Right ventricle myocardium inferior (tissue), 1 donor: ENCODE measurements around the gene ZBTB7C. TPM values are rescaled to one million over a fixed set of nuclear protein-coding genes. Genes with fewer than 3 reads are reported as not detected.

Experiments used
- ATAC-seq: fragments of 200-7000 bp; cut with Tn5 transposase; one replicate; pipeline ENCODE4 v1.9.1; 2020; ENCODE audit warnings: mild to moderate bottlenecking, moderate library complexity
- DNase-seq: peaks from one replicate; pipeline ENCODE4 v3.0.0; 2021; ENCODE audit errors: missing footprints
- intact Hi-C: fragments of 100-400 bp; cut with DNase I; formaldehyde crosslinking; loops from one replicate; pipeline ENCODE4 v1.11.0; 2022
- total RNA-seq: library from RNA; stranded (reverse); fragmentation: NEBNext Ultra II Directional; extraction: Animal tissue kit (Norgen Biotek cat#: 25700); gene quantifications from one replicate; pipeline ENCODE4 v1.2.1, GENCODE V29; 2021
- donor health status: DM: no; HTN: yes; CAD: no; lungs with severe emphysema.

Gene ZBTB7C
- total RNA-seq, 1 donor from 2014 or later: 3.2 TPM

DNA sequence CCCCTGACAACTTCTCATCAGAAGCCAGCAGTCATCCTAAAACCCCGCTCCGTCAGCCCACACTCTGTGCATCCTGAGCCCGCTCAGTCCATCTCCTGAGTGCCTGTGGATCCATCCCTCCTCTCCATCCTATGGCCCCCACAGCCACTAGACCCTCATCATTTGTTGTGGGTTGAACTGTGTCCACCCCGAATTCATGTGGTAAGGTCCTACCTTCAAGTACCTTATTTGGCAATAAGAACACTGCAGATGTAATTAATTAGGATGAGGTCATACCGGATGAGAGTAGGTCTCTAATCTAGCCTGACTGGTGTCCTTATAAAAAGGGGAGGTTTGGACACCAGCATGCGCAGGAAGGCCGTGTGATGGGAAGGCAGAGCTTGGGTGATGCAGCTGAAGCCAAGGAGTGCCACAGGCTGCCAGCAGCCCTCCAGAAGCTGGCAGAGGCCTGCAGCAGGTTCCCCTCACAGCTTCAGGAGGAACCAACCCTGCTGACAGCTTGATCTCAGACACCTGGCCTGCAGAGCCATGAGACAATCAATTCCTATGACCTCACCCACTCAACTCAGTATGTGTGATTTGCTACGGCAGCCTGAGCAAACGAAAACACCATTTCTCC is 192.4 kb downstream of the ZBTB7C start:
- intact Hi-C loops: loop anchor here (5.0 kb wide), 1 partner anchor 79 kb away; no protein-coding TSS in a partner anchor
- peak; percentile 56 for DNase-seq
- ATAC-seq: peak; percentile 78

DNA sequence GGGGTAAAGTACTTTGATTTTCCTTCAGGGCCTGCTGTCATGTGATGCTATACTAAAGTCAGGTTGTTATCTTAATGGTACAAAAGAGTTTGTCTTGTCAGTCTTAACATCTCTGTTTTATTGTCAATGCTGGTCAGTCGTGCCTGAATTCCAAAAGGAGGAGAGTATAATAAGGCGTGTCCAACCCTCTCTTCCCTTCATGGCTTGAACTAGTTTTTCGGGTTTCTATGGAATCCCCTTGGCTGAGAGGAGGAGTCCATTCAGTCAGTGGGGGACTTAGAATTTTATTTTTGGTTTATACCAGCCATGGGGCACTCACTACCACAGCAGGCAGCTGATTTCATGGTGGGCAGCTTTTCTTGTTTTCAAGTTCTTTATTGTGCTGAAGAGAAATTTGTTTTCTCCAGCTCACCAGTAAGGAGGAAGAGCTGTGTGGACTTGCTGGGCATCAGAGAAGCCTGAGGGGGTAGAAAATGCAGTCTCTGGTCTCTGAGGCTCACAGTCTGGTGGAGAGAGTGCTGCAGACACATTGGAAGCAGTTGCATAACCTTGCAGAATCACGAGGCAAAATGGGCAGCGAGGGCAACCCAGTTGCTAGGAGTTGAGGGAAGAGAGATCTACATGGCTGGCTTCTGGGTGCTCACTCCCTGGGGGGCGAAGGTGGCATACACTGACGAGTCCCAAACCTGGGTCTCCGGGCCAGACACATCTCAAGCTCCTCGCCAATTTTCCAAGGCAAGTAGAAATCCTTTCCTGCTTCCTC is 193.1 kb downstream of the ZBTB7C start:
- intact Hi-C loops: loop anchor here (5.0 kb wide), 1 partner anchor 79 kb away; no protein-coding TSS in a partner anchor
- no peak for ATAC-seq
- no peak for DNase-seq

DNA sequence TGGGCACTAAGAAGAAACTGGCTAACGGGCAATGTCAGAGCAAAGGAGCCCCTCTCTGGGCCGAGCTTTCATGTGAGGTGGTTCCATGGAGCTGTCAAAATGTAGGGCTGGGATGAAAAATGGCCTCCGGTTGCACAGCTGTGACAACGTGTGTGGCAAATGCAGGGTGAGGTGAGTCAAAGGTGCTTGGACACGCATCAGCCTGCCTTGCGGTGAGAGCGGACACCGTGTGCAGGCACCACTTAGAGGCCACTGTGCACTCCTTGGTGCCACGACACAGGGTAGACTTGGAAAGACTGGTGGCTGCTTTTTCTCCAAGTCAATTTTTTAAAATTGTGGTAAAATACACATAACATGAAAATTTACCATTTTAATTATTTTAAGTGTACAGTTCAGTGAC is 195.4 kb downstream of the ZBTB7C start:
- peak; percentile 49 for DNase-seq
- ATAC-seq: no peak
- intact Hi-C loops: no loop called here

DNA sequence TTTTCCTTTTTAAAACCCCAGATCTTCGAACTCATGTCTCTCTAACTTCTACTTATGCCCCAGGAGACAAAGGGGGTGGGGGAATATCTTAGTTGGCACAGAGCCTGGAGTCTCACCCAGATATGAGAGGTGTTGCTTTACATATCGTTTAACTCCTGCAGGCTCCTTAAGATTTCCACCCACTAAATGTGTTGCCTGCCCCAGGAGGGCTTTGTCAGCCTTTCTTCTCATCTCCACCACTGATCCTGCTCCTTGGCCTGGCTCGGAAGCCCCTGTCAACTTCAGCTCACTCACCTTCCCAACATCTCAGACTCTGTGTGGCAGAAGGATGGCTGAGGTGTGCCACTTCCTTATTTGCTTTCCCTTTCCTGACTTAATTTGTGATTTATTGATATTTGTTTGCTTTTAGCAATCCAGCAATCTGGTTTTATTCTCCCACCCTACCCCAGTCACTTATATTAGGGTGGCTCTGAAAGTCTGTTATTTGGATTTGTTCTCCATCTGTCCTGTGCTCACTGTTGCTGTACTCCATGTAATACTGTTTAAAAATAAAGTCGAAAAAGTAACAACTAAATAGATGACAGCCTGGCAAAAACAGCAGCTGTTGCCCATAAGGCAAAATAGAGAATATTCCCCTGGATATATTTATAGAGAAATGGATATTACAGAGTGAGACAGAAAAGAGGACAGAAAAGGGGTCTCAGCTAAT is 200.6 kb downstream of the ZBTB7C start:
- ATAC-seq: no peak
- peak; percentile 15 for DNase-seq
- intact Hi-C loops: no loop called here

- no peak for ATAC-seq
- intact Hi-C loops: no loop called here
- no peak for DNase-seq
These were observed 201.4 kb downstream of the ZBTB7C start for GRCh38 chr18:48207733-48208132.

- intact Hi-C loops: no loop called here
- DNase-seq (no peak), ATAC-seq (no peak)
These were observed 202.3 kb downstream of the ZBTB7C start for GRCh38 chr18:48206887-48207286.

GRCh38 chr18:48203961-48204666 is 205.1 kb downstream of the ZBTB7C start:
- intact Hi-C loops: no loop called here
- ATAC-seq (no peak), DNase-seq (no peak)

GRCh38 chr18:48203288-48203945 is 205.8 kb downstream of the ZBTB7C start:
- intact Hi-C loops: no loop called here
- DNase-seq: peak; percentile 37
- ATAC-seq: no peak

GRCh38 chr18:48202350-48203260 is 206.6 kb downstream of the ZBTB7C start:
- no peak for ATAC-seq
- intact Hi-C loops: no loop called here
- peak; percentile 57 for DNase-seq

DNA sequence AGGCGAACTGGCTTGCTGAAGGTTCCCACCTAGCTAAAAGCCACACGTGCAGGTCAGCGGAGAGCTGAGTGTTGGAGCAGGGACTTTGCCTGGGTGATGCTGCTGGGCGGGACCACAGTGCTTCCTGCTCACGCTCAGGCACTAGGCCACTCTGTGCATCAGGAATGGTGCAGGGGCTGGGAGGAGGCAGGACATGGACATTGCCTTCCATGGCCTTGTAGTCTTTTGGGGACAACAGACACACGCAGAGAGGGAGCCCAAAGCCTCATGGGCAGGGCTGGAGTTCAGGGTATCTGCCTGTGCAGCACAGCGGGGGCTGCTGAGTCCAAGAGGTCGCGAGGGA is 207.2 kb downstream of the ZBTB7C start:
- no peak for ATAC-seq
- peak; percentile 43 for DNase-seq
- intact Hi-C loops: no loop called here

- intact Hi-C loops: no loop called here
- DNase-seq (no peak), ATAC-seq (no peak)
These were observed 207.7 kb downstream of the ZBTB7C start for GRCh38 chr18:48201337-48202005.

GRCh38 chr18:48200631-48201336 is 208.4 kb downstream of the ZBTB7C start:
- DNase-seq (peak; percentile 30), ATAC-seq (no peak)
- intact Hi-C loops: no loop called here

- DNase-seq: no peak
- intact Hi-C loops: no loop called here
- ATAC-seq: no peak
These were observed 209.8 kb downstream of the ZBTB7C start for GRCh38 chr18:48199399-48199798.

- intact Hi-C loops: no loop called here
- DNase-seq (no peak), ATAC-seq (no peak)
These were observed 211.4 kb downstream of the ZBTB7C start for GRCh38 chr18:48197819-48198218.

DNA sequence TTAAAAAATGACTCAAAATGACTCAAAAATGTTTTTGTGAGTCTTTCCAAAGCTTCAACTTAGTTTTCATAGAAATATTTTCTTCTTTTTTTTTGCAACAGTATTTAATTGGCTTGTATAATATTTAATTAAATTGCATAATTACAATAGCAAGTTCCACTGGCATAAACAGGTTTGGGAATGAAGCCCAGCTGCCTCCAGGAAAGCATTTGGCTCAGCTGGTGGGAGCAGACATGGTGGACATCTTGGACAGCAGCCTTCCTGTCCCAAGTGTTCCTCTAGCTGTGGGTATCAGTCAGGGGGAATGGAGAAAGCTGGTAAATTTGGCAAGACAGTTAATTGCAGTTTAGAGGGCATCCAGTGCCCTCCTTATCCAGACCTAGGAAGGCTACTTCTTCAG is 213.4 kb downstream of the ZBTB7C start:
- intact Hi-C loops: no loop called here
- no peak for ATAC-seq

DNA sequence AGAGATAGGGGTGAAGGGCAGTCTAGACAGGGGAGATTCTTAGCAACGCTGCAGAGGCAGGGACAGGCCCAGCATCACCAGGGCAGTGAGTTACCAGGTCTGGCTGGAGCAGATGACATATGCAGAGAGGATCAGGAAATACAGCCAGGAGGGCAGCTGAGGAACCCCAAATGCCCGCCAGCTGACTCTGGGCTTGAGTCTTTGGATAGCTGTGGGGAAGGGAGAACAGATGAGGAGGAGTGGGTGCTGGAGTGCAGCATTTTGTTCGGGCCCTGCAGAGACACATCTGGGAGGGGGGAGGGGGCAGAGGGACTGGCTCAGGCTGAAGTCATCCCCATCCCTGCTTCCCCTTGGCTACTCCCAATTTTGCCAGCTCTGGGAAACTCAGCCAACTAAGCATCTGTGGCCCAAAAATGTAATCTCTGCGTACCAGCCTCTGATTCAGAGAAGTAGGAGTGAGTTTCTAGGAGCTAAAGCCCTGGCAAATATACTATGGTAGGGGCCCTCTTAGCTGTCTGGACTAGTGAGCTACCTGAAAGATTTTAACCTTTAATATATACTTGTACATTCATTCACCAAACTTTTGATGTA is 214.5 kb downstream of the ZBTB7C start:
- peak; percentile 16 for DNase-seq
- intact Hi-C loops: no loop called here
- ATAC-seq: no peak

More for the DNA sequence above, 213.4 kb downstream of the ZBTB7C start:
- DNase-seq: no peak
